ENCODE results near the gene ANKFY1. TPM values are rescaled to one million over a fixed set of nuclear protein-coding genes. Genes with fewer than 3 reads are reported as not detected.

The ANKFY1 gene
- total RNA-seq, 1 experiment from 2014 or later: 18.5 TPM

- intact Hi-C loops (cut with micrococcal nuclease): no loop called here
- no peak overlapping the region for H3K9ac ChIP-seq (ENCODE audit: low read length)
- no peaks in the 10 kb centered on the region for H3F3A ChIP-seq (ENCODE audit: low read length, unreplicated experiment)
- H3K27ac ChIP-seq (ENCODE audit: low read length): no peak overlapping the region
- ATAC-seq: no peak
- H3K9me2 ChIP-seq (replicated peaks; ENCODE audit: low read length): no peaks in the 10 kb centered on the region
- POLR2A ChIA-PET (ENCODE audit: unreplicated experiment): interaction anchor here (0.6 kb wide), 1 partner anchor 68 kb away, joined by 3 read pairs; no protein-coding TSS in a partner anchor
- CTCF ChIA-PET: no interaction called here
- no peaks in the 10 kb centered on the region for H3K4me1 ChIP-seq (ENCODE audit: insufficient read depth, low read length)
- no peaks in the 10 kb centered on the region for H4K20me1 ChIP-seq (ENCODE audit: low read length)
- no peaks in the 10 kb centered on the region for H3K27me3 ChIP-seq (ENCODE audit: low read length)
- no peak overlapping the region for H3K4me2 ChIP-seq (ENCODE audit: low read length)
- no peaks in the 10 kb centered on the region for H3K79me2 ChIP-seq (ENCODE audit: low read length)
- no peak overlapping the region for H3K4me3 ChIP-seq (ENCODE audit: low read length)
- TF ChIP-seq CTCF (conservative IDR thresholded peaks at IDR 0.05; ENCODE audit: low read depth, low read length) (no peak), EZH2 (IDR thresholded peaks at IDR 0.05; ENCODE audit: low read length, unreplicated experiment) (no peak), EZH2phosphoT487 (IDR thresholded peaks at IDR 0.05; ENCODE audit: borderline replicate concordance, low read length) (no peak)
- no peak overlapping the region for H2AFZ ChIP-seq (ENCODE audit: low read length)
- no TSS peak for BruUV-seq (replicated peaks)
- peaks cover 24% of the 10 kb centered on the region for H3K36me3 ChIP-seq (ENCODE audit: low read depth, low read length)
- no peaks in the 10 kb centered on the region for H3K9me3 ChIP-seq (ENCODE audit: low read length)
- DNase-seq: no peak
Observed at GRCh38 chr17:4180791-4181190, 83.0 kb downstream of the ANKFY1 start.

GRCh38 chr17:4179071-4179470 is 84.7 kb downstream of the ANKFY1 start:
- Histone ChIP-seq H3K4me3 (ENCODE audit: low read length) (no peak overlapping the region), H3K36me3 (ENCODE audit: low read depth, low read length) (peaks cover 24% of the 10 kb centered on the region), H3K27ac (ENCODE audit: low read length) (no peak overlapping the region), H4K20me1 (ENCODE audit: low read length) (no peaks in the 10 kb centered on the region), H3K27me3 (ENCODE audit: low read length) (no peaks in the 10 kb centered on the region), H3K9ac (ENCODE audit: low read length) (no peak overlapping the region), H3K9me2 (replicated peaks; ENCODE audit: low read length) (no peaks in the 10 kb centered on the region), H3K9me3 (ENCODE audit: low read length) (no peaks in the 10 kb centered on the region), H3K4me1 (ENCODE audit: insufficient read depth, low read length) (no peaks in the 10 kb centered on the region), H2AFZ (ENCODE audit: low read length) (no peak overlapping the region), H3F3A (ENCODE audit: low read length, unreplicated experiment) (no peaks in the 10 kb centered on the region), H3K79me2 (ENCODE audit: low read length) (no peaks in the 10 kb centered on the region), H3K4me2 (ENCODE audit: low read length) (no peak overlapping the region)
- TF ChIP-seq EZH2phosphoT487 (IDR thresholded peaks at IDR 0.05; ENCODE audit: borderline replicate concordance, low read length): no peak
- no peak for TF ChIP-seq EZH2 (IDR thresholded peaks at IDR 0.05; ENCODE audit: low read length, unreplicated experiment)
- TF ChIP-seq CTCF (conservative IDR thresholded peaks at IDR 0.05; ENCODE audit: low read depth, low read length): no peak
- POLR2A ChIA-PET (ENCODE audit: unreplicated experiment): no interaction called here
- intact Hi-C loops (cut with micrococcal nuclease): no loop called here
- DNase-seq: no peak
- no TSS peak for BruUV-seq (replicated peaks)
- ATAC-seq: no peak
- CTCF ChIA-PET: no interaction called here

GRCh38 chr17:4178651-4179050 is 85.1 kb downstream of the ANKFY1 start:
- H3K27ac ChIP-seq (ENCODE audit: low read length): no peak overlapping the region
- H3K36me3 ChIP-seq (ENCODE audit: low read depth, low read length): peaks cover 24% of the 10 kb centered on the region
- no peaks in the 10 kb centered on the region for H3F3A ChIP-seq (ENCODE audit: low read length, unreplicated experiment)
- no peak for TF ChIP-seq CTCF (conservative IDR thresholded peaks at IDR 0.05; ENCODE audit: low read depth, low read length)
- TF ChIP-seq EZH2phosphoT487 (IDR thresholded peaks at IDR 0.05; ENCODE audit: borderline replicate concordance, low read length): no peak
- no peak for TF ChIP-seq EZH2 (IDR thresholded peaks at IDR 0.05; ENCODE audit: low read length, unreplicated experiment)
- intact Hi-C loops (cut with micrococcal nuclease): no loop called here
- H4K20me1 ChIP-seq (ENCODE audit: low read length): no peaks in the 10 kb centered on the region
- H3K4me2 ChIP-seq (ENCODE audit: low read length): no peak overlapping the region
- CTCF ChIA-PET: no interaction called here
- H3K4me3 ChIP-seq (ENCODE audit: low read length): no peak overlapping the region
- no peak for ATAC-seq
- POLR2A ChIA-PET (ENCODE audit: unreplicated experiment): no interaction called here
- DNase-seq: no peak
- no peaks in the 10 kb centered on the region for H3K4me1 ChIP-seq (ENCODE audit: insufficient read depth, low read length)
- H3K27me3 ChIP-seq (ENCODE audit: low read length): no peaks in the 10 kb centered on the region
- H3K9me2 ChIP-seq (replicated peaks; ENCODE audit: low read length): no peaks in the 10 kb centered on the region
- H3K79me2 ChIP-seq (ENCODE audit: low read length): no peaks in the 10 kb centered on the region
- no peak overlapping the region for H3K9ac ChIP-seq (ENCODE audit: low read length)
- no peak overlapping the region for H2AFZ ChIP-seq (ENCODE audit: low read length)
- H3K9me3 ChIP-seq (ENCODE audit: low read length): no peaks in the 10 kb centered on the region
- no TSS peak for BruUV-seq (replicated peaks)

Data from PC-3 (cell line).